ENCODE data around the gene SETBP1. TPM values are rescaled to one million over a fixed set of nuclear protein-coding genes. Genes with fewer than 3 reads are reported as not detected.

Gene SETBP1
- total and polyA plus RNA-seq, 2 of the 13 experiments (the other 11 are each of a cell fraction or from before 2014, with no cell fraction given): 0.18 to 0.65 TPM

GRCh38 chr18:44987371-44987770 is 306.7 kb downstream of the SETBP1 start:
- Histone ChIP-seq H2AFZ (ENCODE audit: low read length) (no peak overlapping the region), H4K20me1 (ENCODE audit: insufficient read depth, low read length) (no peaks in the 10 kb centered on the region), H3K4me2 (ENCODE audit: low read depth, low read length) (no peak overlapping the region), H3K36me3 (replicated peaks in 1 of 2; ENCODE audit: control insufficient read depth in 1 of 2, insufficient read depth in 2 of 2, low read length in 2 of 2) (no peaks in the 10 kb centered on the region), H3K27ac (ENCODE audit: extremely low read length, insufficient read depth, low read length) (no peak overlapping the region), H3K4me1 (ENCODE audit: insufficient read depth, low read length) (no peaks in the 10 kb centered on the region), H3K9ac (ENCODE audit: insufficient read depth, low read depth, low read length) (no peak overlapping the region), H3K9me3 (ENCODE audit: low read length) (no peaks in the 10 kb centered on the region), H3K4me3 (replicated peaks in 1 of 3; ENCODE audit: insufficient read depth in 1 of 3, low read depth in 2 of 3, low read length in 3 of 3) (no peak overlapping the region), H3K27me3 (ENCODE audit: control insufficient read depth in 1 of 2, insufficient read depth in 2 of 2, low read length in 2 of 2) (no peaks in the 10 kb centered on the region), H3K79me2 (ENCODE audit: insufficient read depth, low read length) (no peaks in the 10 kb centered on the region)
- no peak for TF ChIP-seq NFKBIZ (CRISPR knock-in tag; IDR thresholded peaks at IDR 0.05)
- TF ChIP-seq TCF12 (IDR thresholded peaks at IDR 0.05): no peak
- TF ChIP-seq TCF12 (CRISPR knock-in tag; IDR thresholded peaks at IDR 0.05): no peak
- in situ Hi-C loops (cut with HindIII; ENCODE audit: extremely low pct_ligation_motif_present, low pct_unique_long_range_greater_than_20kb): no loop called here
- POLR2A ChIA-PET: no interaction called here
- FAIRE-seq: no peak
- CTCF ChIA-PET (ENCODE audit: low intra/inter-chr PET ratio, low total read pairs): no interaction called here
- no TSS peak for BruUV-seq (replicated peaks)
- DNase-seq (ENCODE audit: low spot score): no peak
- no peak for ATAC-seq
- intact Hi-C loops (cut with micrococcal nuclease; ENCODE audit: unreplicated experiment): loop anchor here (2.0 kb wide), 1 partner anchor 61 kb away; no protein-coding TSS in a partner anchor
- 55% methylated on average over 4 of the region's 4 CpGs for WGBS (ENCODE audit: low lambda C conversion rate)

DNA sequence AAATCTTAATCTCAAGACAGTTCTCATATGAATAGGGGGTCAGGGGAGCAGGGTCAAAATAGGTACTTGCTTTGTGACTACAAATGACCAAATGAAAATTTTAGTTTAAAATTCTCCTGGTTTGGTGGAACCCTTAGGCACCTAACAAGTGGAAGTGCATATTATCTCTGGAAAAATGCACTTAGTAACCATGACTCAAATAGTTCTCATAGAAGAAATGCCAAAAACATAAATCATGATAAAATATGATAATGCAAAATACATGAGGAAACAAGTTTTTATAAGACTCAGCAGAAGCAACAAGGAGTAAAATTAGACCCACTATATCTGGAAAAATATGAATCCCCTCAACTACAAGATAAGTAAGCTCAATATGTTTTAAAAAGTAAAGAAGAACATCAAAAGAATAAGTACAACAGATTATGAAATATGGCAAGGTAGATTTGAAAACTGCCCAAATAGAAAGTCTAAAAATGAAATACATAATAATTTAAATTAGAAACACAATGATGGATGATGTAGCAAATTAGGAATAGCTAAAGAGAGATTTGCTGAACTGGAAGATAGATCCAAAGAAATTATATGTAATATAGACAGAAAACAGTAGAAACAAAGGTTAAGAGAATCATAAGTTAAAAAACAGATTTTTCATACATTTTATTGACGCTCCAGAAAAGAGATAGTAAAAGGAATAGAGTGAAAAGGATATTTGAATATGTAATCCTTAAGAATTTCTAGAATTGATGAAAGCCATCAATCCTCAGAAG is 308.3 kb downstream of the SETBP1 start:
- no peak overlapping the region for H3K4me3 ChIP-seq (replicated peaks in 1 of 3; ENCODE audit: insufficient read depth in 1 of 3, low read depth in 2 of 3, low read length in 3 of 3)
- FAIRE-seq: no peak
- intact Hi-C loops (cut with micrococcal nuclease; ENCODE audit: unreplicated experiment): no loop called here
- no peak for TF ChIP-seq ZNF574 (CRISPR knock-in tag; IDR thresholded peaks at IDR 0.05)
- TF ChIP-seq MAFG (CRISPR knock-in tag; IDR thresholded peaks at IDR 0.05): no peak
- no peak for TF ChIP-seq KLF13 (CRISPR knock-in tag; IDR thresholded peaks at IDR 0.05)
- TF ChIP-seq, protein P1, sequence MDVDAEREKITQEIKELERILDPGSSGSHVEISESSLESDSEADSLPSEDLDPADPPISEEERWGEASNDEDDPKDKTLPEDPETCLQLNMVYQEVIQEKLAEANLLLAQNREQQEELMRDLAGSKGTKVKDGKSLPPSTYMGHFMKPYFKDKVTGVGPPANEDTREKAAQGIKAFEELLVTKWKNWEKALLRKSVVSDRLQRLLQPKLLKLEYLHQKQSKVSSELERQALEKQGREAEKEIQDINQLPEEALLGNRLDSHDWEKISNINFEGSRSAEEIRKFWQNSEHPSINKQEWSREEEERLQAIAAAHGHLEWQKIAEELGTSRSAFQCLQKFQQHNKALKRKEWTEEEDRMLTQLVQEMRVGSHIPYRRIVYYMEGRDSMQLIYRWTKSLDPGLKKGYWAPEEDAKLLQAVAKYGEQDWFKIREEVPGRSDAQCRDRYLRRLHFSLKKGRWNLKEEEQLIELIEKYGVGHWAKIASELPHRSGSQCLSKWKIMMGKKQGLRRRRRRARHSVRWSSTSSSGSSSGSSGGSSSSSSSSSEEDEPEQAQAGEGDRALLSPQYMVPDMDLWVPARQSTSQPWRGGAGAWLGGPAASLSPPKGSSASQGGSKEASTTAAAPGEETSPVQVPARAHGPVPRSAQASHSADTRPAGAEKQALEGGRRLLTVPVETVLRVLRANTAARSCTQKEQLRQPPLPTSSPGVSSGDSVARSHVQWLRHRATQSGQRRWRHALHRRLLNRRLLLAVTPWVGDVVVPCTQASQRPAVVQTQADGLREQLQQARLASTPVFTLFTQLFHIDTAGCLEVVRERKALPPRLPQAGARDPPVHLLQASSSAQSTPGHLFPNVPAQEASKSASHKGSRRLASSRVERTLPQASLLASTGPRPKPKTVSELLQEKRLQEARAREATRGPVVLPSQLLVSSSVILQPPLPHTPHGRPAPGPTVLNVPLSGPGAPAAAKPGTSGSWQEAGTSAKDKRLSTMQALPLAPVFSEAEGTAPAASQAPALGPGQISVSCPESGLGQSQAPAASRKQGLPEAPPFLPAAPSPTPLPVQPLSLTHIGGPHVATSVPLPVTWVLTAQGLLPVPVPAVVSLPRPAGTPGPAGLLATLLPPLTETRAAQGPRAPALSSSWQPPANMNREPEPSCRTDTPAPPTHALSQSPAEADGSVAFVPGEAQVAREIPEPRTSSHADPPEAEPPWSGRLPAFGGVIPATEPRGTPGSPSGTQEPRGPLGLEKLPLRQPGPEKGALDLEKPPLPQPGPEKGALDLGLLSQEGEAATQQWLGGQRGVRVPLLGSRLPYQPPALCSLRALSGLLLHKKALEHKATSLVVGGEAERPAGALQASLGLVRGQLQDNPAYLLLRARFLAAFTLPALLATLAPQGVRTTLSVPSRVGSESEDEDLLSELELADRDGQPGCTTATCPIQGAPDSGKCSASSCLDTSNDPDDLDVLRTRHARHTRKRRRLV (CRISPR knock-in tag; IDR thresholded peaks at IDR 0.05): no peak
- no peak for TF ChIP-seq HOXA9 (CRISPR knock-in tag; IDR thresholded peaks at IDR 0.05; ENCODE audit: borderline replicate concordance)
- no peak for TF ChIP-seq GATAD1 (CRISPR knock-in tag; IDR thresholded peaks at IDR 0.05)
- no peak for TF ChIP-seq NCOA5 (CRISPR knock-in tag; IDR thresholded peaks at IDR 0.05)
- no peak for TF ChIP-seq ISX (CRISPR knock-in tag; conservative IDR thresholded peaks at IDR 0.05)

More for the DNA sequence above, 308.3 kb downstream of the SETBP1 start:
- Histone ChIP-seq H3K4me1 (ENCODE audit: insufficient read depth, low read length) (no peaks in the 10 kb centered on the region), H3K9me3 (ENCODE audit: low read length) (no peaks in the 10 kb centered on the region), H3K27me3 (ENCODE audit: control insufficient read depth in 1 of 2, insufficient read depth in 2 of 2, low read length in 2 of 2) (no peaks in the 10 kb centered on the region), H3K27ac (ENCODE audit: extremely low read length, insufficient read depth, low read length) (no peak overlapping the region), H3K9ac (ENCODE audit: insufficient read depth, low read depth, low read length) (no peak overlapping the region), H3K4me2 (ENCODE audit: low read depth, low read length) (no peak overlapping the region), H3K79me2 (ENCODE audit: insufficient read depth, low read length) (no peaks in the 10 kb centered on the region), H3K36me3 (replicated peaks in 1 of 2; ENCODE audit: control insufficient read depth in 1 of 2, insufficient read depth in 2 of 2, low read length in 2 of 2) (no peaks in the 10 kb centered on the region), H2AFZ (ENCODE audit: low read length) (no peak overlapping the region), H4K20me1 (ENCODE audit: insufficient read depth, low read length) (no peaks in the 10 kb centered on the region)
- ATAC-seq: no peak
- WGBS (ENCODE audit: low lambda C conversion rate): 59% methylated on average over 1 of the region's 1 CpG
- POLR2A ChIA-PET: no interaction called here
- no peak for DNase-seq (ENCODE audit: low spot score)
- in situ Hi-C loops (cut with HindIII; ENCODE audit: extremely low pct_ligation_motif_present, low pct_unique_long_range_greater_than_20kb): no loop called here
- BruUV-seq (replicated peaks): no TSS peak
- CTCF ChIA-PET (ENCODE audit: low intra/inter-chr PET ratio, low total read pairs): no interaction called here
